Stimulated activated CD4-positive, alpha-beta T cell treated with anti-CD3 and anti-CD28 coated beads, Interleukin-15, amount 100 ng/mL, for 48 hours (primary cell): ENCODE measurements around the gene EIF3A.
"Not testable (repeated sequence)": the region's sequence is repeated elsewhere in the genome, so short reads cannot be mapped to it uniquely, and the experiment has no call there.

ENCODE experiments used
- DNase-seq, 2 donors: peaks; one replicate each; pipeline ENCODE4 v3.0.0-alpha.2; 2020; ENCODE audit warnings: low read depth in 2 of 2

The EIF3A gene

GRCh38 chr10:119080521-119081259 is at the start of gene EIF3A:
Gene EIF3A, minus strand, starts transcription at chr10:119080817. Its CDS starts 141 bp downstream, at chr10:119080676.
- peak; percentile 80 to 87 for DNase-seq

GRCh38 chr10:119129721-119130120 is 49.1 kb upstream of the EIF3A start:
- DNase-seq: no peak

GRCh38 chr10:119125942-119126341 is 45.3 kb upstream of the EIF3A start:
- no peak for DNase-seq

- no peak for DNase-seq
Measured at GRCh38 chr10:119120875-119121274, 40.3 kb upstream of the EIF3A start.

GRCh38 chr10:119120413-119120867 is 39.8 kb upstream of the EIF3A start:
- DNase-seq: no peak

GRCh38 chr10:119119400-119119799 is 38.8 kb upstream of the EIF3A start:
- DNase-seq: no peak

GRCh38 chr10:119118231-119118630 is 37.6 kb upstream of the EIF3A start:
- DNase-seq: no peak

- no peak for DNase-seq
Measured at GRCh38 chr10:119116326-119116951, 35.8 kb upstream of the EIF3A start.

- no peak for DNase-seq
Measured at GRCh38 chr10:119115926-119116325, 35.3 kb upstream of the EIF3A start.

GRCh38 chr10:119113751-119114732 is 33.4 kb upstream of the EIF3A start:
- DNase-seq: no peak

- DNase-seq: no peak
Measured at GRCh38 chr10:119112056-119112455, 31.4 kb upstream of the EIF3A start.

GRCh38 chr10:119107771-119108170 is 27.2 kb upstream of the EIF3A start:
- not testable (repeated sequence) for DNase-seq

GRCh38 chr10:119107106-119107505 is 26.5 kb upstream of the EIF3A start:
- not testable (repeated sequence) for DNase-seq

- DNase-seq: not testable (repeated sequence)
Measured at GRCh38 chr10:119105899-119106298, 25.3 kb upstream of the EIF3A start.

- no peak for DNase-seq
Measured at GRCh38 chr10:119105155-119105554, 24.5 kb upstream of the EIF3A start.

- peak in 1 of 2 donors; percentile 13 for DNase-seq
Measured at GRCh38 chr10:119104654-119105015, 24.0 kb upstream of the EIF3A start.

GRCh38 chr10:119103903-119104653 is 23.5 kb upstream of the EIF3A start, which contains the start of gene DENND10:
Gene DENND10, plus strand, starts transcription at chr10:119104113. Its CDS starts 30 bp downstream, at chr10:119104143.
- peak; percentile 66 to 69 for DNase-seq

GRCh38 chr10:119103241-119103902 is 22.8 kb upstream of the EIF3A start:
- no peak for DNase-seq

- DNase-seq: no peak
Measured at GRCh38 chr10:119101366-119102098, 20.9 kb upstream of the EIF3A start.
